Duodenal mucosa (tissue), 2 donors: ENCODE measurements around the gene WASHC4.
A peak's percentile ranks its signal among the peaks of the same experiment; 100 is the strongest.

Source experiments
- H3K27ac ChIP-seq: one replicate; pipeline ENCODE4 v1.7.0; 2013; ENCODE audit warnings: low read depth, low read length
- H3K27me3 ChIP-seq, 2 donors: one replicate each; pipeline ENCODE4 v1.7.0; 2013; ENCODE audit warnings: low read length in 2 of 2, control low read depth in 1 of 2; ENCODE audit not compliant: insufficient read depth in 2 of 2, control insufficient read depth in 1 of 2
- H3K36me3 ChIP-seq, 2 donors: one replicate each; pipeline ENCODE4 v1.7.0; 2013; ENCODE audit warnings: low read length in 2 of 2, control low read depth in 1 of 2; ENCODE audit not compliant: insufficient read depth in 2 of 2, control insufficient read depth in 1 of 2
- H3K4me1 ChIP-seq, 2 donors: one replicate each; pipeline ENCODE4 v1.7.0; 2013; ENCODE audit warnings: low read length in 2 of 2, control low read depth in 1 of 2; ENCODE audit not compliant: insufficient read depth in 2 of 2, control insufficient read depth in 1 of 2
- H3K4me3 ChIP-seq, 2 donors: one replicate each; pipeline ENCODE4 v1.7.0; 2013; ENCODE audit warnings: low read length in 2 of 2, low read depth in 1 of 2
- H3K9ac ChIP-seq, 2 donors: one replicate each; pipeline ENCODE4 v1.7.0; 2013; ENCODE audit warnings: low read length in 2 of 2, low read depth in 1 of 2
- H3K9me3 ChIP-seq, 2 donors: one replicate each; pipeline ENCODE4 v1.7.0; 2013; ENCODE audit warnings: low read length in 2 of 2, control low read depth in 1 of 2; ENCODE audit not compliant: control insufficient read depth in 1 of 2

The WASHC4 gene

GRCh38 chr12:105107494-105108371 is at the start of gene WASHC4:
WASHC4 (plus strand) TSS chr12:105107731; CDS start chr12:105107801, 70 bp downstream.
- Histone ChIP-seq H3K9me3 (peaks cover 0 to 3% of the 10 kb centered on the region in 2 donors), H3K27ac (peak within 1 kb of the TSS; percentile 98), H3K9ac (peak within 1 kb of the TSS; percentile 86 to 97), H3K4me1 (peaks cover 16 to 23% of the 10 kb centered on the region in 2 donors), H3K36me3 (peaks cover 4 to 7% of the 10 kb centered on the region in 2 donors), H3K4me3 (peak within 1 kb of the TSS; percentile 94 to 96), H3K27me3 (no peaks in the 10 kb centered on the region)

GRCh38 chr12:105060715-105061378 is 46.7 kb upstream of the WASHC4 start:
- Histone ChIP-seq H3K36me3 (no peaks in the 10 kb centered on the region), H3K27ac (no peak overlapping the region), H3K27me3 (no peaks in the 10 kb centered on the region), H3K4me1 (no peaks in the 10 kb centered on the region), H3K9ac (no peak overlapping the region), H3K4me3 (no peak overlapping the region), H3K9me3 (no peaks in the 10 kb centered on the region)

GRCh38 chr12:105064564-105065178 is 42.9 kb upstream of the WASHC4 start:
- no peak overlapping the region for H3K4me3 ChIP-seq
- no peak overlapping the region for H3K27ac ChIP-seq
- H3K4me1 ChIP-seq = no peaks in the 10 kb centered on the region
- H3K9ac ChIP-seq = no peak overlapping the region
- no peaks in the 10 kb centered on the region for H3K9me3 ChIP-seq
- no peaks in the 10 kb centered on the region for H3K27me3 ChIP-seq
- H3K36me3 ChIP-seq = no peaks in the 10 kb centered on the region

GRCh38 chr12:105067511-105068031 is 40.0 kb upstream of the WASHC4 start:
- Histone ChIP-seq H3K36me3 (no peaks in the 10 kb centered on the region), H3K27ac (no peak overlapping the region), H3K9me3 (no peaks in the 10 kb centered on the region), H3K27me3 (no peaks in the 10 kb centered on the region), H3K9ac (no peak overlapping the region), H3K4me3 (no peak overlapping the region), H3K4me1 (no peaks in the 10 kb centered on the region)

- Histone ChIP-seq H3K27ac (no peak overlapping the region), H3K9me3 (no peaks in the 10 kb centered on the region), H3K36me3 (no peaks in the 10 kb centered on the region), H3K9ac (no peak overlapping the region), H3K27me3 (no peaks in the 10 kb centered on the region), H3K4me3 (no peak overlapping the region), H3K4me1 (no peaks in the 10 kb centered on the region)
Observed at GRCh38 chr12:105069936-105070702, 37.4 kb upstream of the WASHC4 start.

GRCh38 chr12:105071981-105072380 is 35.5 kb upstream of the WASHC4 start:
- H3K4me3 ChIP-seq = no peak overlapping the region
- H3K27ac ChIP-seq = no peak overlapping the region
- no peaks in the 10 kb centered on the region for H3K4me1 ChIP-seq
- H3K36me3 ChIP-seq = no peaks in the 10 kb centered on the region
- no peak overlapping the region for H3K9ac ChIP-seq
- H3K27me3 ChIP-seq = no peaks in the 10 kb centered on the region
- no peaks in the 10 kb centered on the region for H3K9me3 ChIP-seq

GRCh38 chr12:105072888-105073488 is 34.5 kb upstream of the WASHC4 start:
- H3K36me3 ChIP-seq = no peaks in the 10 kb centered on the region
- H3K9ac ChIP-seq = no peak overlapping the region
- H3K9me3 ChIP-seq = no peaks in the 10 kb centered on the region
- no peak overlapping the region for H3K4me3 ChIP-seq
- H3K27ac ChIP-seq = no peak overlapping the region
- H3K27me3 ChIP-seq = no peaks in the 10 kb centered on the region
- H3K4me1 ChIP-seq = no peaks in the 10 kb centered on the region

GRCh38 chr12:105076098-105076497 is 31.4 kb upstream of the WASHC4 start:
- no peaks in the 10 kb centered on the region for H3K36me3 ChIP-seq
- no peaks in the 10 kb centered on the region for H3K9me3 ChIP-seq
- H3K27me3 ChIP-seq = no peaks in the 10 kb centered on the region
- H3K4me3 ChIP-seq = no peak overlapping the region
- no peak overlapping the region for H3K9ac ChIP-seq
- no peaks in the 10 kb centered on the region for H3K4me1 ChIP-seq
- no peak overlapping the region for H3K27ac ChIP-seq

- H3K27me3 ChIP-seq = no peaks in the 10 kb centered on the region
- no peak overlapping the region for H3K9ac ChIP-seq
- H3K9me3 ChIP-seq = no peaks in the 10 kb centered on the region
- no peak overlapping the region for H3K4me3 ChIP-seq
- no peaks in the 10 kb centered on the region for H3K4me1 ChIP-seq
- no peaks in the 10 kb centered on the region for H3K36me3 ChIP-seq
- H3K27ac ChIP-seq = no peak overlapping the region
Observed at GRCh38 chr12:105076913-105077312, 30.6 kb upstream of the WASHC4 start.
